Natural killer cell (primary cell): Measurements from ENCODE around the gene YIF1A. TPM values are rescaled to one million over a fixed set of nuclear protein-coding genes. Genes with fewer than 3 reads are reported as not detected.

Experiments used
- ATAC-seq, 3 donors: fragments of 150-1000 bp in 2 of 3; fragments of 200-7000 bp in 1 of 3; cut with Tn5 transposase; 1 replicate in 1 of 3; 2 replicates in 2 of 3; pipeline ENCODE4 v1.10.0; 2021; ENCODE audit warnings: mild to moderate bottlenecking in 2 of 3, moderate library complexity in 2 of 3
- DNase-seq, 2 donors: peaks; one replicate each; pipeline versions ENCODE4 v3.0.0 to v3.0.0-alpha.2; 2013 to 2021; ENCODE audit warnings: mixed read lengths in 1 of 2
- H3K27ac ChIP-seq: one replicate; pipeline ENCODE4 v1.5.1; 2013; ENCODE audit warnings: mild to moderate bottlenecking, low read length
- H3K27me3 ChIP-seq: one replicate; pipeline ENCODE4 v1.6.1; 2013; ENCODE audit warnings: low read length; ENCODE audit not compliant: control insufficient read depth, insufficient read depth
- H3K36me3 ChIP-seq: one replicate; pipeline ENCODE4 v1.6.1; 2013; ENCODE audit warnings: low read length; ENCODE audit not compliant: control insufficient read depth, insufficient read depth
- H3K4me1 ChIP-seq: one replicate; pipeline ENCODE4 v1.6.1; 2013; ENCODE audit warnings: low read length; ENCODE audit not compliant: control insufficient read depth, insufficient read depth
- H3K4me3 ChIP-seq: one replicate; pipeline ENCODE4 v1.5.1; 2013; ENCODE audit warnings: low read length
- H3K9me3 ChIP-seq: one replicate; pipeline ENCODE4 v1.6.1; 2013; ENCODE audit warnings: low read length; ENCODE audit not compliant: control insufficient read depth, insufficient read depth
- H3K27ac Mint-ChIP-seq, 2 donors: one replicate each; pipeline ENCODE4 v1.8.0; 2022; ENCODE audit warnings: mild to moderate bottlenecking in 2 of 2, mixed read lengths in 2 of 2, moderate library complexity in 1 of 2
- H3K27me3 Mint-ChIP-seq, 2 donors: one replicate each; pipeline ENCODE4 v1.8.0; 2022; ENCODE audit warnings: low read depth in 2 of 2, mixed read lengths in 2 of 2
- H3K36me3 Mint-ChIP-seq: one replicate; pipeline ENCODE4 v1.8.0; 2022; ENCODE audit warnings: mixed read lengths
- H3K4me1 Mint-ChIP-seq, 2 donors: one replicate each; pipeline ENCODE4 v1.8.0; 2022; ENCODE audit warnings: mixed read lengths in 2 of 2
- H3K4me3 Mint-ChIP-seq: one replicate; pipeline ENCODE4 v1.8.0; 2022; ENCODE audit warnings: mild to moderate bottlenecking, moderate library complexity, mixed read lengths
- H3K9me3 Mint-ChIP-seq, 2 donors: one replicate each; pipeline ENCODE4 v1.8.0; 2022; ENCODE audit warnings: mixed read lengths in 2 of 2
- CTCF ChIP-seq: fragments of 200-600 bp; IDR thresholded peaks from one replicate; pipeline ENCODE4 v1.8.0; 2022; ENCODE audit warnings: antibody characterized with exemption
- WGBS: methylation state at CpG from one replicate; pipeline ENCODE4 v1.1.7; 2013; ENCODE audit warnings: missing lambda C conversion rate; ENCODE audit not compliant: insufficient coverage; 5-methylcytosine and 5-hydroxymethylcytosine counted together
- intact Hi-C: fragments of 100-400 bp; cut with micrococcal nuclease; formaldehyde crosslinking; loops from one replicate; pipeline ENCODE4 v1.14.2; 2022
- total RNA-seq, 4 donors: library from RNA; stranded (reverse); fragments of 120-200 nt in 1 of 4; gene quantifications; one replicate each; pipeline versions ENCODE4 v1.2.3 to v1.2.4, GENCODE V29; 2013 to 2022

YIF1A gene
- total RNA-seq, 3 donors from 2014 or later (not counting 1 experiment from before 2014, with no cell fraction given) = 21.9 to 28.5 (median 23.6) TPM

- H3K27ac Mint-ChIP-seq = no peak overlapping the region
- no peak overlapping the region for H3K4me3 Mint-ChIP-seq
- H3K4me1 Mint-ChIP-seq = peaks cover 19 to 36% of the 10 kb centered on the region in 2 donors
- no peaks in the 10 kb centered on the region for H3K36me3 Mint-ChIP-seq
- H3K9me3 Mint-ChIP-seq = no peaks in the 10 kb centered on the region
- no peak for TF ChIP-seq CTCF
- H3K27me3 Mint-ChIP-seq = peaks cover 8 to 16% of the 10 kb centered on the region in 2 donors
- Histone ChIP-seq H3K4me1 (peaks cover 44% of the 10 kb centered on the region), H3K36me3 (no peaks in the 10 kb centered on the region), H3K27me3 (peaks cover 3% of the 10 kb centered on the region), H3K4me3 (no peak overlapping the region), H3K27ac (no peak overlapping the region), H3K9me3 (no peaks in the 10 kb centered on the region)
- DNase-seq = no peak
- no peak for ATAC-seq
- intact Hi-C loops = no loop called here
- 75% methylated on average over 10 of the region's 10 CpGs for WGBS
Observed at GRCh38 chr11:66330931-66331330, 42.0 kb upstream of the YIF1A start.

- no peak overlapping the region for H3K4me3 Mint-ChIP-seq
- H3K4me1 ChIP-seq = peaks cover 40% of the 10 kb centered on the region
- H3K27ac Mint-ChIP-seq = no peak overlapping the region
Observed at GRCh38 chr11:66329165-66329673, 40.3 kb upstream of the YIF1A start.

GRCh38 chr11:66328302-66329144 is 39.6 kb upstream of the YIF1A start:
- H3K27me3 ChIP-seq = peaks cover 3% of the 10 kb centered on the region
- no peaks in the 10 kb centered on the region for H3K36me3 ChIP-seq
- Mint-ChIP-seq H3K4me3 (peak overlapping the region; percentile 74), H3K27me3 (peaks cover 8 to 9% of the 10 kb centered on the region in 2 donors), H3K27ac (peak overlapping the region; percentile 19 to 74), H3K36me3 (no peaks in the 10 kb centered on the region), H3K9me3 (no peaks in the 10 kb centered on the region), H3K4me1 (peaks cover 19 to 36% of the 10 kb centered on the region in 2 donors)
- peaks cover 40% of the 10 kb centered on the region for H3K4me1 ChIP-seq
- DNase-seq (peak; percentile 79 to 93), ATAC-seq (peak; percentile 69 to 82 (median 75))
- intact Hi-C loops = loop anchor here (1.0 kb wide), 3 partner anchors 8 to 106 kb away; partner anchors contain the start of gene RIN1
- TF ChIP-seq CTCF = peak; percentile 96
- no peak overlapping the region for H3K4me3 ChIP-seq
- peak overlapping the region; percentile 14 for H3K27ac ChIP-seq
- no peaks in the 10 kb centered on the region for H3K9me3 ChIP-seq
- WGBS = 10% methylated on average over 18 of the region's 19 CpGs

More at GRCh38 chr11:66329165-66329673, 40.3 kb upstream of the YIF1A start:
- H3K36me3 Mint-ChIP-seq = no peaks in the 10 kb centered on the region
- Histone ChIP-seq H3K27me3 (peaks cover 3% of the 10 kb centered on the region), H3K36me3 (no peaks in the 10 kb centered on the region), H3K27ac (no peak overlapping the region), H3K9me3 (no peaks in the 10 kb centered on the region), H3K4me3 (no peak overlapping the region)
- no peaks in the 10 kb centered on the region for H3K9me3 Mint-ChIP-seq
- ATAC-seq (no peak), DNase-seq (no peak)
- intact Hi-C loops = no loop called here
- no peak for TF ChIP-seq CTCF
- H3K27me3 Mint-ChIP-seq = peaks cover 8 to 10% of the 10 kb centered on the region in 2 donors
- peaks cover 19 to 32% of the 10 kb centered on the region in 2 donors for H3K4me1 Mint-ChIP-seq
- 83% methylated on average over 3 of the region's 3 CpGs for WGBS
